Measurements from ENCODE around the gene NPL.

NPL gene

GRCh38 chr1:182779530-182779929, 10.0 kb upstream of the NPL start:
- no peaks in the 10 kb centered on the region for H3K9me3 ChIP-seq (ENCODE audit: insufficient read depth, low read length)
- no peak for TF ChIP-seq EZH2phosphoT487 (IDR thresholded peaks at IDR 0.05; ENCODE audit: low read depth)
- TF ChIP-seq, protein P1, sequence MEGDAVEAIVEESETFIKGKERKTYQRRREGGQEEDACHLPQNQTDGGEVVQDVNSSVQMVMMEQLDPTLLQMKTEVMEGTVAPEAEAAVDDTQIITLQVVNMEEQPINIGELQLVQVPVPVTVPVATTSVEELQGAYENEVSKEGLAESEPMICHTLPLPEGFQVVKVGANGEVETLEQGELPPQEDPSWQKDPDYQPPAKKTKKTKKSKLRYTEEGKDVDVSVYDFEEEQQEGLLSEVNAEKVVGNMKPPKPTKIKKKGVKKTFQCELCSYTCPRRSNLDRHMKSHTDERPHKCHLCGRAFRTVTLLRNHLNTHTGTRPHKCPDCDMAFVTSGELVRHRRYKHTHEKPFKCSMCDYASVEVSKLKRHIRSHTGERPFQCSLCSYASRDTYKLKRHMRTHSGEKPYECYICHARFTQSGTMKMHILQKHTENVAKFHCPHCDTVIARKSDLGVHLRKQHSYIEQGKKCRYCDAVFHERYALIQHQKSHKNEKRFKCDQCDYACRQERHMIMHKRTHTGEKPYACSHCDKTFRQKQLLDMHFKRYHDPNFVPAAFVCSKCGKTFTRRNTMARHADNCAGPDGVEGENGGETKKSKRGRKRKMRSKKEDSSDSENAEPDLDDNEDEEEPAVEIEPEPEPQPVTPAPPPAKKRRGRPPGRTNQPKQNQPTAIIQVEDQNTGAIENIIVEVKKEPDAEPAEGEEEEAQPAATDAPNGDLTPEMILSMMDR (IDR thresholded peaks at IDR 0.05; ENCODE audit: low read depth, low read length) = no peak
- H3K4me1 ChIP-seq (ENCODE audit: low read length) = peaks cover 15% of the 10 kb centered on the region
- H3K27ac ChIP-seq (ENCODE audit: low read length) = no peak overlapping the region
- no peak overlapping the region for H2AFZ ChIP-seq (ENCODE audit: low read depth, low read length)
- H3K9ac ChIP-seq (ENCODE audit: low read length) = no peak overlapping the region
- H4K20me1 ChIP-seq (ENCODE audit: insufficient read depth, low read length) = no peaks in the 10 kb centered on the region
- no peak overlapping the region for H3K4me2 ChIP-seq (ENCODE audit: low read length)
- H3K36me3 ChIP-seq (replicated peaks; ENCODE audit: low read depth, low read length) = no peaks in the 10 kb centered on the region
- H3K27me3 ChIP-seq (ENCODE audit: low read depth, low read length) = peaks cover 2% of the 10 kb centered on the region
- no peaks in the 10 kb centered on the region for H3K79me2 ChIP-seq (ENCODE audit: low read length)
- H3K4me3 ChIP-seq (ENCODE audit: low read length) = no peak overlapping the region

GRCh38 chr1:182781841-182782586, 7.6 kb upstream of the NPL start:
- Histone ChIP-seq H3K27ac (ENCODE audit: low read length) (no peak overlapping the region), H3K36me3 (replicated peaks; ENCODE audit: low read depth, low read length) (no peaks in the 10 kb centered on the region), H3K27me3 (ENCODE audit: low read depth, low read length) (no peaks in the 10 kb centered on the region; the same call in 1 of the 2 replicates), H3K9ac (ENCODE audit: low read length) (no peak overlapping the region), H4K20me1 (ENCODE audit: insufficient read depth, low read length) (no peaks in the 10 kb centered on the region), H3K4me2 (ENCODE audit: low read length) (0 out of 2 replicates have a peak overlapping the region, but pooled peaks have one; percentile 0), H3K4me1 (ENCODE audit: low read length) (peaks cover 18% of the 10 kb centered on the region), H3K4me3 (ENCODE audit: low read length) (no peak overlapping the region), H2AFZ (ENCODE audit: low read depth, low read length) (no peak overlapping the region; the same call in 1 of the 2 replicates), H3K79me2 (ENCODE audit: low read length) (no peaks in the 10 kb centered on the region), H3K9me3 (ENCODE audit: insufficient read depth, low read length) (no peaks in the 10 kb centered on the region)
- TF ChIP-seq, protein P1 (IDR thresholded peaks at IDR 0.05; ENCODE audit: low read depth, low read length) = peak; percentile 95
- no peak for TF ChIP-seq EZH2phosphoT487 (IDR thresholded peaks at IDR 0.05; ENCODE audit: low read depth)

GRCh38 chr1:182782587-182782913, 7.0 kb upstream of the NPL start:
- Histone ChIP-seq H3K9ac (ENCODE audit: low read length) (no peak overlapping the region), H2AFZ (ENCODE audit: low read depth, low read length) (no peak overlapping the region), H3K4me2 (ENCODE audit: low read length) (0 out of 2 replicates have a peak overlapping the region, but pooled peaks have one; percentile 0), H4K20me1 (ENCODE audit: insufficient read depth, low read length) (no peaks in the 10 kb centered on the region), H3K36me3 (replicated peaks; ENCODE audit: low read depth, low read length) (no peaks in the 10 kb centered on the region), H3K9me3 (ENCODE audit: insufficient read depth, low read length) (no peaks in the 10 kb centered on the region), H3K27ac (ENCODE audit: low read length) (no peak overlapping the region), H3K4me3 (ENCODE audit: low read length) (no peak overlapping the region), H3K4me1 (ENCODE audit: low read length) (peaks cover 18% of the 10 kb centered on the region), H3K79me2 (ENCODE audit: low read length) (no peaks in the 10 kb centered on the region), H3K27me3 (ENCODE audit: low read depth, low read length) (no peaks in the 10 kb centered on the region; the same call in 1 of the 2 replicates)
- TF ChIP-seq, protein P1 (IDR thresholded peaks at IDR 0.05; ENCODE audit: low read depth, low read length) = no peak
- TF ChIP-seq EZH2phosphoT487 (IDR thresholded peaks at IDR 0.05; ENCODE audit: low read depth) = no peak

- TF ChIP-seq EZH2phosphoT487 (IDR thresholded peaks at IDR 0.05; ENCODE audit: low read depth) = no peak
- TF ChIP-seq, protein P1 (IDR thresholded peaks at IDR 0.05; ENCODE audit: low read depth, low read length) = peak; percentile 44
These were observed 6.5 kb upstream of the NPL start for GRCh38 chr1:182783068-182783467.

More at GRCh38 chr1:182783068-182783467, 6.5 kb upstream of the NPL start:
- Histone ChIP-seq H3K36me3 (replicated peaks; ENCODE audit: low read depth, low read length) (no peaks in the 10 kb centered on the region), H3K27ac (ENCODE audit: low read length) (no peak overlapping the region), H3K4me1 (ENCODE audit: low read length) (peaks cover 18% of the 10 kb centered on the region), H3K4me3 (ENCODE audit: low read length) (no peak overlapping the region), H3K4me2 (ENCODE audit: low read length) (no peak overlapping the region), H3K9me3 (ENCODE audit: insufficient read depth, low read length) (no peaks in the 10 kb centered on the region), H3K79me2 (ENCODE audit: low read length) (no peaks in the 10 kb centered on the region), H3K9ac (ENCODE audit: low read length) (no peak overlapping the region), H3K27me3 (ENCODE audit: low read depth, low read length) (no peaks in the 10 kb centered on the region; the same call in 1 of the 2 replicates), H2AFZ (ENCODE audit: low read depth, low read length) (no peak overlapping the region), H4K20me1 (ENCODE audit: insufficient read depth, low read length) (no peaks in the 10 kb centered on the region)

All from OCI-LY3 (cell line).